K562 (cell line): ENCODE measurements around the gene CMIP. TPM values are rescaled to one million over a fixed set of nuclear protein-coding genes. Genes with fewer than 3 reads are reported as not detected.

ENCODE experiments used
- ATAC-seq: fragments of 200-7000 bp; cut with Tn5 transposase; 3 replicates; pipeline ENCODE4 v1.9.1; 2020; ENCODE audit warnings: moderate library complexity
- BruUV-seq: library from RNA; stranded (reverse); fragments of 400-500 nt; replicated peaks from 2 replicates; lab custom pipeline; 2021; lab: Mats Ljungman, UMichigan
- CTCF ChIA-PET: fragments of 300-600 bp; formaldehyde crosslinking; extraction: SDS; loops from one replicate; lab custom pipeline; 2021; ENCODE audit warnings: low intra/inter-chr PET ratio; lab: Yijun Ruan, JAX
- POLR2A ChIA-PET: fragments of 300-600, 350-650 bp; sonication (Branson Sonifier 250); formaldehyde crosslinking; extraction: SDS; loops from one replicate; lab custom pipeline; 2021; ENCODE audit warnings: antibody characterized with exemption, inconsistent platforms; lab: Yijun Ruan, JAX
- DNase-seq, 4 experiments: peaks; one replicate each; pipeline versions ENCODE4 v3.0.0 to v3.0.0-alpha.2; 2011 to 2018; ENCODE audit warnings: low spot score in 3 of 4, mixed read lengths in 3 of 4; ENCODE audit errors: extremely low read depth in 1 of 4
- FAIRE-seq: peaks from 2 replicates; lab custom pipeline; 2011; peaks lifted over from hg19 to GRCh38; lab: Jason Lieb, UNC
- H2AFZ ChIP-seq: 2 replicates; pipeline ENCODE4 v1.6.0; 2011; ENCODE audit warnings: low read depth, low read length, control low read depth, inconsistent platforms
- H3K27ac ChIP-seq: fragments of 200-600 bp; 3 replicates; pipeline ENCODE4 v1.8.0; 2011; ENCODE audit warnings: low read depth, mild to moderate bottlenecking, control low read depth, inconsistent platforms, low read length, moderate library complexity, mixed read lengths; ENCODE audit errors: extremely low read depth
- H3K27me3 ChIP-seq, 2 experiments: fragments of 300-600 bp in 1 of 2; 2 replicates in 1 of 2; 3 replicates in 1 of 2; pipeline versions ENCODE4 v1.6.0 to v1.8.0; 2011; ENCODE audit warnings: inconsistent platforms in 2 of 2, low read length in 2 of 2, mild to moderate bottlenecking in 1 of 2, mixed read lengths in 1 of 2, moderate library complexity in 1 of 2; ENCODE audit not compliant: control insufficient read depth in 2 of 2, insufficient read depth in 2 of 2
- H3K36me3 ChIP-seq: fragments of 300-600 bp; 3 replicates; pipeline ENCODE4 v1.8.0; 2011; ENCODE audit warnings: mild to moderate bottlenecking, low read length, inconsistent platforms; ENCODE audit not compliant: control insufficient read depth, insufficient read depth
- H3K4me1 ChIP-seq, 2 experiments: fragments of 200-600 bp in 1 of 2; replicated peaks in 1 of 2; 2 replicates in 1 of 2; 3 replicates in 1 of 2; pipeline versions ENCODE4 v1.5.1 to v1.8.0; 2011; ENCODE audit warnings: inconsistent platforms in 2 of 2, low read length in 2 of 2, mild to moderate bottlenecking in 1 of 2, mixed read lengths in 1 of 2, moderate library complexity in 1 of 2; ENCODE audit not compliant: control insufficient read depth in 2 of 2, insufficient read depth in 2 of 2
- H3K4me2 ChIP-seq: 2 replicates; pipeline ENCODE4 v1.6.1; 2011; ENCODE audit warnings: low read length, control low read depth, inconsistent platforms, mixed read lengths; ENCODE audit not compliant: insufficient read depth
- H3K4me3 ChIP-seq: fragments of 200-600 bp; sonication (generic), shearing (Covaris generic); 2 replicates; pipeline ENCODE4 v1.5.1; 2016; ENCODE audit warnings: control low read depth, inconsistent platforms
- H3K79me2 ChIP-seq: fragments of 200-600 bp; 3 replicates; pipeline ENCODE4 v1.8.0; 2011; ENCODE audit warnings: low read length, inconsistent platforms; ENCODE audit not compliant: control insufficient read depth, insufficient read depth
- H3K9ac ChIP-seq, 2 experiments: 2 replicates each; pipeline versions ENCODE4 v1.6.0 to v1.6.1; 2011; ENCODE audit warnings: low read depth in 2 of 2, low read length in 2 of 2, control low read depth in 1 of 2, inconsistent platforms in 1 of 2, mild to moderate bottlenecking in 1 of 2, mixed read lengths in 1 of 2; ENCODE audit not compliant: insufficient read depth in 1 of 2
- H3K9me1 ChIP-seq: one replicate; pipeline ENCODE4 v1.6.0; 2011; ENCODE audit warnings: inconsistent platforms, mild to moderate bottlenecking, low read length, moderate library complexity; ENCODE audit not compliant: control insufficient read depth, insufficient read depth
- H3K9me3 ChIP-seq: replicated peaks from 2 replicates; pipeline ENCODE4 v1.5.1; 2011; ENCODE audit warnings: low read depth, low read length, inconsistent platforms; ENCODE audit not compliant: control insufficient read depth, insufficient read depth
- H4K20me1 ChIP-seq: replicated peaks from 2 replicates; pipeline ENCODE4 v1.6.1; 2011; ENCODE audit warnings: low read length, inconsistent platforms, mixed read lengths; ENCODE audit not compliant: control insufficient read depth, insufficient read depth
- NELFE ChIP-seq: IDR thresholded peaks from 2 replicates; pipeline ENCODE4 v1.6.1; 2011; ENCODE audit warnings: mild to moderate bottlenecking; ENCODE audit not compliant: insufficient read depth, insufficient read length
- SRF ChIP-seq, 2 experiments: fragments of 250-450, 450-650 bp in 1 of 2; sonication (Bioruptor Pico) in 1 of 2; sonication (generic) in 1 of 2; formaldehyde crosslinking; IDR thresholded peaks; 2 replicates each; pipeline versions ENCODE4 v1.5.0 to v1.5.1; 2020 to 2022; ENCODE audit warnings: mild to moderate bottlenecking in 1 of 2, missing genetic modification reagents in 1 of 2
- TAL1 ChIP-seq: fragments of 450-650 bp; IDR thresholded peaks from 2 replicates; pipeline ENCODE4 v1.6.1; 2016; ENCODE audit warnings: mild to moderate bottlenecking
- WGBS: fragments of 100-300 bp; shearing (Covaris generic); methylation state at CpG from one replicate; pipeline ENCODE4 v1.1.6; 2016; ENCODE audit warnings: low coverage, mixed read lengths; ENCODE audit not compliant: insufficient coverage; ENCODE audit errors: missing lambda C conversion rate; 5-methylcytosine and 5-hydroxymethylcytosine counted together
- in situ Hi-C: fragments of 300-500 bp; cut with MboI; formaldehyde crosslinking; loops from 4 replicates; pipeline ENCODE4 v1.15.0; 2018; ENCODE audit warnings: inconsistent platforms, mixed read lengths
- intact Hi-C: fragments of 100-400 bp; cut with micrococcal nuclease; formaldehyde crosslinking; loops from 2 replicates; pipeline ENCODE4 v1.14.2; 2022
- polyA plus RNA-seq, 8 experiments: library from polyadenylated mRNA; depleted of rRNA in 4 of 8; stranded (reverse) in 5 of 8; unstranded in 3 of 8; fragments of >200 nt; fragmentation: Nextera tagmentation in 2 of 8; fragmentation: Illumina TruSeq in 1 of 8; extraction: Ambion mirVana in 2 of 8; extraction: Trizol in 1 of 8; gene quantifications; 2 replicates each; pipeline versions ENCODE4 v1.2.1 to v1.2.3, GENCODE V29; 2011 to 2014; ENCODE audit warnings: inconsistent platforms in 1 of 8, missing spikeins in 1 of 8
- total RNA-seq, 7 experiments: library from RNA; depleted of rRNA in 6 of 7; stranded (reverse); fragments of >200 nt in 6 of 7; fragmentation: Illumina TruSeq in 2 of 7; extraction: Trizol in 2 of 7; gene quantifications; 2 replicates each; pipeline versions ENCODE4 v1.2.1 to v1.2.3, GENCODE V29; 2011 to 2021; ENCODE audit warnings: low replicate concordance in 1 of 7
- TF ChIP-seq, protein P1 (sequence below), 2 experiments: fragments of 450-650 bp in 1 of 2; sonication (generic) in 1 of 2; formaldehyde crosslinking in 1 of 2; IDR thresholded peaks; 2 replicates each; pipeline versions ENCODE4 v1.7.1 to v1.9.0; 2016 to 2022; ENCODE audit warnings: inconsistent platforms in 1 of 2, mild to moderate bottlenecking in 1 of 2, missing genetic modification reagents in 1 of 2
- TF ChIP-seq, protein P2 (sequence below): sonication (generic); formaldehyde crosslinking; IDR thresholded peaks from 2 replicates; pipeline ENCODE4 v1.8.0; 2022; ENCODE audit warnings: missing genetic modification reagents, mild to moderate bottlenecking, moderate library complexity, borderline replicate concordance

Gene CMIP
- total and polyA plus RNA-seq, 9 of the 15 experiments (the other 6 are each of a cell fraction or from before 2014, with no cell fraction given): 0.94 to 82.5 (median 10.3) TPM

DNA sequence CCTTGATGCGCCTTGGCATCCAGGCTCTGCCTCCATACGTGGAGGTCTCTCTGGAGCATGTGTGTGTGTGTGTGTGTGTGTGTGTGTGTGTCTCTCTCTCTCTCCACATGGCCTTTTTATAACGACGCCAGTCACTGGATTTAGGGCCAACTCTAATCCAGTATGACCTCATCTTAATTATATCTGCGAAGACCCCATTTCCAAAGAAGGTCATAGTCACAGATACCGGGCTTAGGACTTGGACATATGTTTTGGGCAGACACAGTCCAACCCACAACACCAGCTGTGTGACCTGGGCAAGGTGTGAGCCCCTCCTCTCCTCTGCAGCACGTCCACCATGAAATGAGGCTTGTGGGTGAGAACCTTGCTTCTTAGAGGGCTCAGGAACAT is 196.1 kb downstream of the CMIP start:
- in situ Hi-C loops (no loop called here), intact Hi-C loops (no loop called here)
- POLR2A ChIA-PET: interaction anchor here (1.6 kb wide), 1 partner anchor 8 kb away, joined by 4 read pairs; no protein-coding TSS in a partner anchor
- Histone ChIP-seq H3K4me3 (no peak overlapping the region), H3K27ac (no peak overlapping the region), H3K9ac (no peak overlapping the region), H3K9me3 (no peaks in the 10 kb centered on the region), H3K36me3 (peaks cover 21% of the 10 kb centered on the region; the same call in 2 of the 3 replicates), H3K79me2 (peaks cover 69% of the 10 kb centered on the region), H3K9me1 (peaks cover 6% of the 10 kb centered on the region), H3K4me2 (no peak overlapping the region), H3K4me1 (peaks cover 32 to 38% of the 10 kb centered on the region in 2 experiments), H2AFZ (no peak overlapping the region), H3K27me3 (no peaks in the 10 kb centered on the region), H4K20me1 (peaks cover 2% of the 10 kb centered on the region; the same call in 1 of the 2 replicates)
- DNase-seq: no peak
- FAIRE-seq: no peak
- CTCF ChIA-PET: no interaction called here
- TF ChIP-seq, protein P1, sequence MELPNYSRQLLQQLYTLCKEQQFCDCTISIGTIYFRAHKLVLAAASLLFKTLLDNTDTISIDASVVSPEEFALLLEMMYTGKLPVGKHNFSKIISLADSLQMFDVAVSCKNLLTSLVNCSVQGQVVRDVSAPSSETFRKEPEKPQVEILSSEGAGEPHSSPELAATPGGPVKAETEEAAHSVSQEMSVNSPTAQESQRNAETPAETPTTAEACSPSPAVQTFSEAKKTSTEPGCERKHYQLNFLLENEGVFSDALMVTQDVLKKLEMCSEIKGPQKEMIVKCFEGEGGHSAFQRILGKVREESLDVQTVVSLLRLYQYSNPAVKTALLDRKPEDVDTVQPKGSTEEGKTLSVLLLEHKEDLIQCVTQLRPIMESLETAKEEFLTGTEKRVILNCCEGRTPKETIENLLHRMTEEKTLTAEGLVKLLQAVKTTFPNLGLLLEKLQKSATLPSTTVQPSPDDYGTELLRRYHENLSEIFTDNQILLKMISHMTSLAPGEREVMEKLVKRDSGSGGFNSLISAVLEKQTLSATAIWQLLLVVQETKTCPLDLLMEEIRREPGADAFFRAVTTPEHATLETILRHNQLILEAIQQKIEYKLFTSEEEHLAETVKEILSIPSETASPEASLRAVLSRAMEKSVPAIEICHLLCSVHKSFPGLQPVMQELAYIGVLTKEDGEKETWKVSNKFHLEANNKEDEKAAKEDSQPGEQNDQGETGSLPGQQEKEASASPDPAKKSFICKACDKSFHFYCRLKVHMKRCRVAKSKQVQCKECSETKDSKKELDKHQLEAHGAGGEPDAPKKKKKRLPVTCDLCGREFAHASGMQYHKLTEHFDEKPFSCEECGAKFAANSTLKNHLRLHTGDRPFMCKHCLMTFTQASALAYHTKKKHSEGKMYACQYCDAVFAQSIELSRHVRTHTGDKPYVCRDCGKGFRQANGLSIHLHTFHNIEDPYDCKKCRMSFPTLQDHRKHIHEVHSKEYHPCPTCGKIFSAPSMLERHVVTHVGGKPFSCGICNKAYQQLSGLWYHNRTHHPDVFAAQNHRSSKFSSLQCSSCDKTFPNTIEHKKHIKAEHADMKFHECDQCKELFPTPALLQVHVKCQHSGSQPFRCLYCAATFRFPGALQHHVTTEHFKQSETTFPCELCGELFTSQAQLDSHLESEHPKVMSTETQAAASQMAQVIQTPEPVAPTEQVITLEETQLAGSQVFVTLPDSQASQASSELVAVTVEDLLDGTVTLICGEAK (IDR thresholded peaks at IDR 0.05): no peak
- TF ChIP-seq, protein P1 (CRISPR knock-in tag; IDR thresholded peaks at IDR 0.05): no peak
- TF ChIP-seq TAL1: no peak
- peak in 1 of 2 experiments; percentile 76; a peak in 2 of 4 replicates for TF ChIP-seq SRF (CRISPR knock-in tag; IDR thresholded peaks at IDR 0.05)
- TF ChIP-seq, protein P2, sequence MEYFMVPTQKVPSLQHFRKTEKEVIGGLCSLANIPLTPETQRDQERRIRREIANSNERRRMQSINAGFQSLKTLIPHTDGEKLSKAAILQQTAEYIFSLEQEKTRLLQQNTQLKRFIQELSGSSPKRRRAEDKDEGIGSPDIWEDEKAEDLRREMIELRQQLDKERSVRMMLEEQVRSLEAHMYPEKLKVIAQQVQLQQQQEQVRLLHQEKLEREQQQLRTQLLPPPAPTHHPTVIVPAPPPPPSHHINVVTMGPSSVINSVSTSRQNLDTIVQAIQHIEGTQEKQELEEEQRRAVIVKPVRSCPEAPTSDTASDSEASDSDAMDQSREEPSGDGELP (CRISPR knock-in tag): 0 out of 2 replicates have a peak, but pooled peaks have one; percentile 4
- no peak for TF ChIP-seq NELFE
- no TSS peak for BruUV-seq
- 80% methylated on average over 6 of the region's 7 CpGs for WGBS
- no peak for ATAC-seq
